Measurements from ENCODE around the gene CEBPZOS.

GRCh38 chr2:37223131-37223530 lies 26.8 kb downstream of the CEBPZOS start:
- TF ChIP-seq CTCF (conservative IDR thresholded peaks at IDR 0.05; ENCODE audit: low read depth, low read length) = no peak
- no peak for TF ChIP-seq POLR2A (IDR thresholded peaks at IDR 0.05; ENCODE audit: low read depth, low read length)
